AML-193 (cell line): Measurements from ENCODE around the gene CABP5.

Source experiments
- DNase-seq, 2 experiments: peaks; one replicate each; lab custom pipeline; 2025; lab: John Stamatoyannopoulos, UW

Gene CABP5

GRCh38 chr19:48030073-48030472 is 13.8 kb downstream of the CABP5 start:
- no peak for DNase-seq

- no peak for DNase-seq
Measured at GRCh38 chr19:48029431-48029830, 14.4 kb downstream of the CABP5 start.

- DNase-seq = no peak
Measured at GRCh38 chr19:48025480-48025879, 18.4 kb downstream of the CABP5 start.

- DNase-seq = no peak
Measured at GRCh38 chr19:48023518-48023917, 20.4 kb downstream of the CABP5 start.

- DNase-seq = no peak
Measured at GRCh38 chr19:48023011-48023410, 20.9 kb downstream of the CABP5 start.

- no peak for DNase-seq
Measured at GRCh38 chr19:48020686-48021085, 23.2 kb downstream of the CABP5 start.

- DNase-seq = no peak
Measured at GRCh38 chr19:48010932-48011758, 32.7 kb downstream of the CABP5 start.

- no peak for DNase-seq
Measured at GRCh38 chr19:48006762-48007161, 37.1 kb downstream of the CABP5 start.

GRCh38 chr19:48004236-48004635 is 39.6 kb downstream of the CABP5 start:
- no peak for DNase-seq

GRCh38 chr19:48000846-48001245 is 43.0 kb downstream of the CABP5 start:
- no peak for DNase-seq

GRCh38 chr19:47998800-47999199 is 45.1 kb downstream of the CABP5 start:
- DNase-seq = no peak

GRCh38 chr19:47996230-47996727 is 47.6 kb downstream of the CABP5 start:
- DNase-seq = no peak

- DNase-seq = no peak
Measured at GRCh38 chr19:47994209-47994802, 49.6 kb downstream of the CABP5 start, which contains the start of gene ELSPBP1. TSS of gene ELSPBP1 (plus strand) at chr19:47994632. CDS start at chr19:48008668, 14,036 bp downstream.

- DNase-seq = no peak
Measured at GRCh38 chr19:47992070-47992469, 51.8 kb downstream of the CABP5 start, which contains the start of gene BSPH1. TSS of gene BSPH1 (minus strand) at chr19:47992170. CDS start at chr19:47992081, 89 bp downstream.

GRCh38 chr19:47991191-47991808 is 52.6 kb downstream of the CABP5 start:
- DNase-seq = no peak
